ENCODE data around the gene TNFRSF18. TPM values are rescaled to one million over a fixed set of nuclear protein-coding genes. Genes with fewer than 3 reads are reported as not detected.
A peak's percentile ranks its signal among the peaks of the same experiment; 100 is the strongest.

The TNFRSF18 gene
- polyA plus RNA-seq, 1 donor (not counting 4 experiments of a cell fraction or from before 2014, with no cell fraction given), result 0.21 TPM

DNA sequence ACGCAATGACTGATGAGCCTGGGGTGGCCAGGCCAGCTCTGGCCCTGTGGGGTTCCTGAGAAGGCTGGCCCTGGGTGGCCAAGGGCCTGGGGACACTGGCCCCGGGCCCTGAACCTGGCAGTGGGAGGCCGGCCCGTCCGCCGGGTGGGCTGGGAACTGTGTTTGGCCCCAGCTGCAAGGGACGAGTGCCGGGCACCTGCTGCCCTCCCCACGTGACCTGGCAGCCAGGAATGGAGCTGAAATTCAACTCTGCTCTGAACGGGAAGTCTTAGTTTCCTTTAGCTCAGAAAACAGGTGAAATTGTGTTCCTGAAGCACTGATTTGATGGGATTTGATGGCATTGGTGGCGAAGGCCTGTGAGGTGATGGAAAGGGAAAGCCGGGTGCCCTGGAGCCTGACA, 40.9 kb downstream of the TNFRSF18 start:
- Histone ChIP-seq H2AFZ (ENCODE audit: control insufficient read depth, low read length) (no peak overlapping the region), H3K79me2 (ENCODE audit: control insufficient read depth, insufficient read depth, low read length) (peaks cover 52% of the 10 kb centered on the region), H3K4me3 (ENCODE audit: control insufficient read depth in 2 of 3, extremely low read depth in 1 of 3, insufficient read depth in 2 of 3, low read depth in 1 of 3, low read length in 3 of 3) (peak overlapping the region; percentile 83 to 98 (median 92)), H4K20me1 (ENCODE audit: control insufficient read depth, extremely low read depth, insufficient read depth, low read length) (peaks cover 7% of the 10 kb centered on the region), H3K9ac (ENCODE audit: control insufficient read depth, extremely low read depth, insufficient read depth, low read length) (peak overlapping the region; percentile 96), H3K27me3 (ENCODE audit: control insufficient read depth, extremely low read depth, insufficient read depth, low read length) (no peaks in the 10 kb centered on the region), H3K27ac (ENCODE audit: control insufficient read depth, insufficient read depth, low read length) (peak overlapping the region; percentile 95), H3K9me3 (ENCODE audit: control insufficient read depth, low read depth, low read length) (no peaks in the 10 kb centered on the region), H3K4me2 (ENCODE audit: control insufficient read depth, extremely low read depth, insufficient read depth, low read depth, low read length) (peak overlapping the region; percentile 99), H3K9me1 (ENCODE audit: control insufficient read depth, extremely low read depth, insufficient read depth, low read length) (no peaks in the 10 kb centered on the region), H3K36me3 (ENCODE audit: control insufficient read depth in 2 of 2, extremely low read depth in 1 of 2, insufficient read depth in 2 of 2, low read length in 2 of 2) (peaks cover 0 to 5% of the 10 kb centered on the region in 2 experiments), H3K4me1 (ENCODE audit: control insufficient read depth, extremely low read depth, insufficient read depth, low read length) (peaks cover 11% of the 10 kb centered on the region)
- dilution Hi-C loops (cut with MboI; ENCODE audit: extremely low pct_ligation_motif_present, low sequenced_read_pairs), result no loop called here
- TF ChIP-seq, protein P1, sequence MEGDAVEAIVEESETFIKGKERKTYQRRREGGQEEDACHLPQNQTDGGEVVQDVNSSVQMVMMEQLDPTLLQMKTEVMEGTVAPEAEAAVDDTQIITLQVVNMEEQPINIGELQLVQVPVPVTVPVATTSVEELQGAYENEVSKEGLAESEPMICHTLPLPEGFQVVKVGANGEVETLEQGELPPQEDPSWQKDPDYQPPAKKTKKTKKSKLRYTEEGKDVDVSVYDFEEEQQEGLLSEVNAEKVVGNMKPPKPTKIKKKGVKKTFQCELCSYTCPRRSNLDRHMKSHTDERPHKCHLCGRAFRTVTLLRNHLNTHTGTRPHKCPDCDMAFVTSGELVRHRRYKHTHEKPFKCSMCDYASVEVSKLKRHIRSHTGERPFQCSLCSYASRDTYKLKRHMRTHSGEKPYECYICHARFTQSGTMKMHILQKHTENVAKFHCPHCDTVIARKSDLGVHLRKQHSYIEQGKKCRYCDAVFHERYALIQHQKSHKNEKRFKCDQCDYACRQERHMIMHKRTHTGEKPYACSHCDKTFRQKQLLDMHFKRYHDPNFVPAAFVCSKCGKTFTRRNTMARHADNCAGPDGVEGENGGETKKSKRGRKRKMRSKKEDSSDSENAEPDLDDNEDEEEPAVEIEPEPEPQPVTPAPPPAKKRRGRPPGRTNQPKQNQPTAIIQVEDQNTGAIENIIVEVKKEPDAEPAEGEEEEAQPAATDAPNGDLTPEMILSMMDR (optimal IDR thresholded peaks at IDR 0.05 in 1 of 3, IDR thresholded peaks at IDR 0.05 in 1 of 3, conservative IDR thresholded peaks at IDR 0.05 in 1 of 3; ENCODE audit: extremely low read depth in 1 of 3, insufficient read depth in 2 of 3, low read length in 3 of 3), result no peak
- no peak for TF ChIP-seq EZH2 (IDR thresholded peaks at IDR 0.05; ENCODE audit: low read length)
- FAIRE-seq, result no peak
- no peak for DNase-seq (ENCODE audit: low read depth, low spot score)

DNA sequence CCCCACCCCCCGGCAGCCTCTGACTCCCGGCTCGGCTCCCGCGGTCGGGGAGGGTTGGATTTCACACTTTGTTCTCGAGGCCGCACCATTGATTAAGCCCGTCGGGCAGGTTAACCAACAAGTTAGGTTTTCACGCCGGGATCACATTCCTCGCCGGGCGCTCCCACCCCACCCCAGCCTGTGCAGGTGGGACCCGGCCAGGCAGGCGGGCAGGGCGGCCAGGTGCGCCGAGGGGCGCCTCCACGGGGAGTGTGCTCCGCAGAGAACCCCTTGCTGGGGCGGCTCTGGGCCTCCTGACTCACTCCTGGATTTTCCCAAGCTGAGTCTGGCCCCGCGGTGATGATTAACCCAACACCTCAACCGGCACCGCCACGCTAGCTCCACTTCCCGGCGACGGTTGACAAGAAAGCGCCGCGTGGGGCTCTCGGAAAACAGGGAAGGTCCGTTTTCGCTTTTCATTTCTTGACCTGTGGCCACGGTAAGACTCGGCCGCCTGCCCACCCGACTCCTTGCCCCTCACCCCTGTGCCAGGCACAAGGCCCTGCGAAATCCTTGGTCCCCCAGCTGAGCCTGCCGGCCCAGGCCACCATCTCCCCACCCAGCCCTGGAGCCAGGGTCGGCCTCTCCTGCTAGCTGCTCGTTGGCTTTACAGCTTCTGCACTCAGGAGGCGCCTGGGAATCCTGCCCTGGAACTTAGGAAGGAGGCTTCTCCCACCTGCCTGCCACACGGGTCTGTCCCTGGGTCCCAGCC, 41.5 kb downstream of the TNFRSF18 start:
- Histone ChIP-seq H3K9ac (ENCODE audit: control insufficient read depth, extremely low read depth, insufficient read depth, low read length) (peak overlapping the region; percentile 96), H3K4me3 (ENCODE audit: control insufficient read depth in 2 of 3, extremely low read depth in 1 of 3, insufficient read depth in 2 of 3, low read depth in 1 of 3, low read length in 3 of 3) (peak overlapping the region; percentile 83 to 98 (median 92)), H3K4me1 (ENCODE audit: control insufficient read depth, extremely low read depth, insufficient read depth, low read length) (peaks cover 11% of the 10 kb centered on the region), H3K9me1 (ENCODE audit: control insufficient read depth, extremely low read depth, insufficient read depth, low read length) (no peaks in the 10 kb centered on the region), H3K9me3 (ENCODE audit: control insufficient read depth, low read depth, low read length) (no peaks in the 10 kb centered on the region), H3K79me2 (ENCODE audit: control insufficient read depth, insufficient read depth, low read length) (peaks cover 52% of the 10 kb centered on the region), H2AFZ (ENCODE audit: control insufficient read depth, low read length) (no peak overlapping the region), H3K27me3 (ENCODE audit: control insufficient read depth, extremely low read depth, insufficient read depth, low read length) (no peaks in the 10 kb centered on the region), H3K4me2 (ENCODE audit: control insufficient read depth, extremely low read depth, insufficient read depth, low read depth, low read length) (peak overlapping the region; percentile 99), H3K36me3 (ENCODE audit: control insufficient read depth in 2 of 2, extremely low read depth in 1 of 2, insufficient read depth in 2 of 2, low read length in 2 of 2) (peaks cover 0 to 5% of the 10 kb centered on the region in 2 experiments), H4K20me1 (ENCODE audit: control insufficient read depth, extremely low read depth, insufficient read depth, low read length) (peaks cover 7% of the 10 kb centered on the region), H3K27ac (ENCODE audit: control insufficient read depth, insufficient read depth, low read length) (peak overlapping the region; percentile 95)
- DNase-seq (ENCODE audit: low read depth, low spot score) (no peak), FAIRE-seq (peak; percentile 46)
- dilution Hi-C loops (cut with MboI; ENCODE audit: extremely low pct_ligation_motif_present, low sequenced_read_pairs), result no loop called here
- no peak for TF ChIP-seq EZH2 (IDR thresholded peaks at IDR 0.05; ENCODE audit: low read length)
- TF ChIP-seq, protein P1 (optimal IDR thresholded peaks at IDR 0.05 in 1 of 3, IDR thresholded peaks at IDR 0.05 in 1 of 3, conservative IDR thresholded peaks at IDR 0.05 in 1 of 3; ENCODE audit: extremely low read depth in 1 of 3, insufficient read depth in 2 of 3, low read length in 3 of 3), result no peak

All from keratinocyte (primary cell).